Measurements from ENCODE around the gene DNAJB6.

DNA sequence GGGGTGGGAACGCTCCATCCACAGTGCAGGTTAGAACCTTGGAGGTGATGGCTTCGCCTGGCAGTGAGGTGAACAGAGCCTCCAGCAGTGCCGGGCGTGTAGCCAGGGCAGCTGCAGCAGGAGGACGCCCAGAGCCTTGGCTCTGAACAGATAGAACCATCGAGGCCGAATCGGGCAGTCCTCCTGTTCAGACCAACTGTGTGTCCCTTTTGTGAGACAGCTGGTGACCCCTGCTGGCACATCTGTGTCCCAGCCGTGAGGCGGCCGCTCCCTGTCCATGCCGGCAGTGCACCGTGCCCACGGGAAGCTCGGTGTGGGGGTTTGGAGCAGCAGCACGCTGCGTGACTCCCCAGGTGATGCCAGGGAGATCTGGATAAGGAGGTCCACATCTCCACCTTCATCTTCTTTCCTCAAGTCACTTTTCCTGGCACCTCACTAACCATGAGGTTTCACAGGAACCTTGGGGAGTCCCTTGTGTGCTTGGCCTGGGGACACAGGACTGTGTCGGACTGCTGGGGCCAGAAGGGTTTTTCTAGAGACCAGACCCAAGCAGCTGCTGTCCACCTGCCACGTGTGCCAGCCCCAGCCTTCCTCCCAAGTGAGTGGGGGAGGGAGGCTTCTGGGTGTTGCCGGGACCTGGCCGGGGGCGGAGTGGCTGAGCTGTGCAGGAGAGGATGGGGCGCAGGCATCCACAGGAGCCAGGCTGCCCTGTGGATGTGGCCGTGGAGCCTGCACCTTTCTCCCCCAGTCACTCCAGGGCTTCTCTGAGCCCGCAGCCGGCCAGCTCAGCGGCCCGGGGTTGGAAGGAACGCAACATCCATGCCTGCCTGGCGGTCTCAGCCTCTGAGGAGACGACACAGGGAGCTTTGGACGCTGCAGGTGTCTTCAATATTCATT, 69.4 kb downstream of the DNAJB6 start:
- TF ChIP-seq, protein P1, sequence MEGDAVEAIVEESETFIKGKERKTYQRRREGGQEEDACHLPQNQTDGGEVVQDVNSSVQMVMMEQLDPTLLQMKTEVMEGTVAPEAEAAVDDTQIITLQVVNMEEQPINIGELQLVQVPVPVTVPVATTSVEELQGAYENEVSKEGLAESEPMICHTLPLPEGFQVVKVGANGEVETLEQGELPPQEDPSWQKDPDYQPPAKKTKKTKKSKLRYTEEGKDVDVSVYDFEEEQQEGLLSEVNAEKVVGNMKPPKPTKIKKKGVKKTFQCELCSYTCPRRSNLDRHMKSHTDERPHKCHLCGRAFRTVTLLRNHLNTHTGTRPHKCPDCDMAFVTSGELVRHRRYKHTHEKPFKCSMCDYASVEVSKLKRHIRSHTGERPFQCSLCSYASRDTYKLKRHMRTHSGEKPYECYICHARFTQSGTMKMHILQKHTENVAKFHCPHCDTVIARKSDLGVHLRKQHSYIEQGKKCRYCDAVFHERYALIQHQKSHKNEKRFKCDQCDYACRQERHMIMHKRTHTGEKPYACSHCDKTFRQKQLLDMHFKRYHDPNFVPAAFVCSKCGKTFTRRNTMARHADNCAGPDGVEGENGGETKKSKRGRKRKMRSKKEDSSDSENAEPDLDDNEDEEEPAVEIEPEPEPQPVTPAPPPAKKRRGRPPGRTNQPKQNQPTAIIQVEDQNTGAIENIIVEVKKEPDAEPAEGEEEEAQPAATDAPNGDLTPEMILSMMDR (IDR thresholded peaks at IDR 0.05), result no peak
- TF ChIP-seq POLR2A (IDR thresholded peaks at IDR 0.05), result no peak

Measured in suprapubic skin (tissue), 3 donors.